ENCODE data around the gene RPA3.

RPA3 gene

DNA sequence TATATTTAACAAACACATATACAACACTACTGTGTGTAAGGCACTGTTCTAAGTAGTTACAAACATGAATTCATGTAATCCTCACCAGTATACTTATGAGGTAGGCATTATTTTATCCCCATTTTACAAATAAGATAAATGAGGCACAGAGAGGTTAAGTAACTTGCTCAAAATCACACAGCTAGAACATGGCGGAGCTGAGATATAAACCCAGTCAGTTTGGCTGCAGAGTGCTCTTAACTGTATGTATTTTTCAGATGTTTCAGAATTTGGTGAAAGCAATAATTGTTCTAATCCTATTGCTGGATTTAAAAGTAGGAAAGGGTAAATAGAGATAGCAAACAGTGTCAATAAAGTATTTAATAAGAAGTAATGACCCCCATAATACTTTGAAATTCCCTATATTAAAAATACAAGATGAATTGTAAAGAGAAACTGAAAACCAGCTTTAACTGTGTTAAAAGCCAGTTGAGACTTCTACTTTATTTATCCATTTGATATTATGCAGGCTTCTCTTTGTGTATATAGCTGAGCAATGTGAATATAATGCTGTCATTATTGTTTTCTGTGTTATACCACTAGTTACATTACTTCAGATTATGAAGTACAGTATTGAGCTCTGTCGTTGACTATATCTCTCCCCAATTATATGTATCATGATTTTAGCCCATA is 32.3 kb upstream of the RPA3 start:
- Histone ChIP-seq H3K27ac (ENCODE audit: insufficient read depth, low read length, poor library complexity, severe bottlenecking) (no peak overlapping the region), H3K4me3 (ENCODE audit: insufficient read depth, low read depth, low read length, poor library complexity, severe bottlenecking) (no peak overlapping the region), H3K27me3 (replicated peaks; ENCODE audit: control insufficient read depth, insufficient read depth, low read length, poor library complexity, severe bottlenecking) (no peaks in the 10 kb centered on the region), H3K4me1 (ENCODE audit: control insufficient read depth, insufficient read depth, low read length, poor library complexity, severe bottlenecking) (no peaks in the 10 kb centered on the region), H3K9me3 (ENCODE audit: control insufficient read depth, low read length) (no peaks in the 10 kb centered on the region), H3K36me3 (ENCODE audit: control insufficient read depth, insufficient read depth, low read length) (no peaks in the 10 kb centered on the region)
- no peak for DNase-seq

GRCh38 chr7:7746458-7746857 is 28.1 kb upstream of the RPA3 start:
- H3K4me3 ChIP-seq (ENCODE audit: insufficient read depth, low read depth, low read length, poor library complexity, severe bottlenecking) = no peak overlapping the region
- H3K27ac ChIP-seq (ENCODE audit: insufficient read depth, low read length, poor library complexity, severe bottlenecking) = no peak overlapping the region
- H3K27me3 ChIP-seq (replicated peaks; ENCODE audit: control insufficient read depth, insufficient read depth, low read length, poor library complexity, severe bottlenecking) = no peaks in the 10 kb centered on the region
- no peaks in the 10 kb centered on the region for H3K4me1 ChIP-seq (ENCODE audit: control insufficient read depth, insufficient read depth, low read length, poor library complexity, severe bottlenecking)
- no peaks in the 10 kb centered on the region for H3K36me3 ChIP-seq (ENCODE audit: control insufficient read depth, insufficient read depth, low read length)
- no peaks in the 10 kb centered on the region for H3K9me3 ChIP-seq (ENCODE audit: control insufficient read depth, low read length)
- DNase-seq = no peak

DNA sequence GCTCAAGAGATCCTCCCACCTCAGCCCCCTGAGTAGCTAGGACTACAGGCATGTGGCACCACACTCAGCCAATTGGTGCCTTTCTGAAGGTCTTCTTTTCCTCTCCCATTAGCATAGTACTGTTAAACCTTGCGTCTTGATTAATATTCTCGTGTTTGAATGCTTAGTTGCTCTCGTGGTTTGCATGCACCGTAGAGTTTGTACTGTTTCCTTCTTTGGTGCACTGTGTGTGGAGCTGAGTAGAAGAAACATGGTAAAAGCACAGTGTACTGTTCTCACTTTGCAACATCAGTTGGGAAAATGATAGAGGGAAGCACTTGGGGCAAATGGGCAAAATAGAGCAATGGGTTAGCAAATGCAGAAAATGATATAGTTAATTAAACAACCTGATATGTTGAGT is 27.6 kb upstream of the RPA3 start:
- Histone ChIP-seq H3K27ac (ENCODE audit: insufficient read depth, low read length, poor library complexity, severe bottlenecking) (no peak overlapping the region), H3K9me3 (ENCODE audit: control insufficient read depth, low read length) (no peaks in the 10 kb centered on the region), H3K4me1 (ENCODE audit: control insufficient read depth, insufficient read depth, low read length, poor library complexity, severe bottlenecking) (no peaks in the 10 kb centered on the region), H3K4me3 (ENCODE audit: insufficient read depth, low read depth, low read length, poor library complexity, severe bottlenecking) (no peak overlapping the region), H3K36me3 (ENCODE audit: control insufficient read depth, insufficient read depth, low read length) (no peaks in the 10 kb centered on the region), H3K27me3 (replicated peaks; ENCODE audit: control insufficient read depth, insufficient read depth, low read length, poor library complexity, severe bottlenecking) (no peaks in the 10 kb centered on the region)
- no peak for DNase-seq

GRCh38 chr7:7745258-7745657 is 26.9 kb upstream of the RPA3 start:
- Histone ChIP-seq H3K36me3 (ENCODE audit: control insufficient read depth, insufficient read depth, low read length) (no peaks in the 10 kb centered on the region), H3K27me3 (replicated peaks; ENCODE audit: control insufficient read depth, insufficient read depth, low read length, poor library complexity, severe bottlenecking) (no peaks in the 10 kb centered on the region), H3K4me3 (ENCODE audit: insufficient read depth, low read depth, low read length, poor library complexity, severe bottlenecking) (no peak overlapping the region), H3K27ac (ENCODE audit: insufficient read depth, low read length, poor library complexity, severe bottlenecking) (no peak overlapping the region), H3K4me1 (ENCODE audit: control insufficient read depth, insufficient read depth, low read length, poor library complexity, severe bottlenecking) (no peaks in the 10 kb centered on the region), H3K9me3 (ENCODE audit: control insufficient read depth, low read length) (no peaks in the 10 kb centered on the region)
- no peak for DNase-seq

DNA sequence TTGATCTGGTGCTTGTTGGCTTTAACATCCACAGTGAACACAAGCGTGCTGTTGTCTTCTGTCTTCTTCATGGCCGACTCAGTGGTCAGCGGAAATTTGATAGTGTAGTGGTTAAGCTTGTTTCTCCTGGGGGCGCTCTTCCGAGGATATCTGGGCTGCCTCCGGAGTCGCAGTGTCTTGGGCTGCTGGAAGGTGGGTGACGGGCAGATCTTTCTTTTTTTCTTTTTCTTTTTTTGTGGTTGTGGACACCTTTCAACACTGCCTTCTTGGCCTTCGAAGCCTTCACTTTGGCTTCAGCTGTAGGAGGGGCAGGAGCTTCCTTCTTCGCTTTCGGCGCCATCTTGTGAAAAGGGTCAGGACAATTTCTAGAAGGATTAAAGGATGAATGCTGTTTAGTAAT is 23.8 kb upstream of the RPA3 start:
- Histone ChIP-seq H3K36me3 (ENCODE audit: control insufficient read depth, insufficient read depth, low read length) (no peaks in the 10 kb centered on the region), H3K9me3 (ENCODE audit: control insufficient read depth, low read length) (no peaks in the 10 kb centered on the region), H3K4me1 (ENCODE audit: control insufficient read depth, insufficient read depth, low read length, poor library complexity, severe bottlenecking) (no peaks in the 10 kb centered on the region), H3K27me3 (replicated peaks; ENCODE audit: control insufficient read depth, insufficient read depth, low read length, poor library complexity, severe bottlenecking) (no peaks in the 10 kb centered on the region), H3K4me3 (ENCODE audit: insufficient read depth, low read depth, low read length, poor library complexity, severe bottlenecking) (no peak overlapping the region), H3K27ac (ENCODE audit: insufficient read depth, low read length, poor library complexity, severe bottlenecking) (no peak overlapping the region)
- no peak for DNase-seq

GRCh38 chr7:7740037-7740355 is 21.6 kb upstream of the RPA3 start:
- Histone ChIP-seq H3K4me3 (ENCODE audit: insufficient read depth, low read depth, low read length, poor library complexity, severe bottlenecking) (no peak overlapping the region), H3K36me3 (ENCODE audit: control insufficient read depth, insufficient read depth, low read length) (no peaks in the 10 kb centered on the region), H3K27ac (ENCODE audit: insufficient read depth, low read length, poor library complexity, severe bottlenecking) (no peak overlapping the region), H3K27me3 (replicated peaks; ENCODE audit: control insufficient read depth, insufficient read depth, low read length, poor library complexity, severe bottlenecking) (no peaks in the 10 kb centered on the region), H3K4me1 (ENCODE audit: control insufficient read depth, insufficient read depth, low read length, poor library complexity, severe bottlenecking) (no peaks in the 10 kb centered on the region), H3K9me3 (ENCODE audit: control insufficient read depth, low read length) (no peaks in the 10 kb centered on the region)
- no peak for DNase-seq

GRCh38 chr7:7739204-7740036 is 21.0 kb upstream of the RPA3 start:
- no peak overlapping the region for H3K27ac ChIP-seq (ENCODE audit: insufficient read depth, low read length, poor library complexity, severe bottlenecking)
- H3K4me1 ChIP-seq (ENCODE audit: control insufficient read depth, insufficient read depth, low read length, poor library complexity, severe bottlenecking) = no peaks in the 10 kb centered on the region
- no peaks in the 10 kb centered on the region for H3K9me3 ChIP-seq (ENCODE audit: control insufficient read depth, low read length)
- no peaks in the 10 kb centered on the region for H3K36me3 ChIP-seq (ENCODE audit: control insufficient read depth, insufficient read depth, low read length)
- no peak overlapping the region for H3K4me3 ChIP-seq (ENCODE audit: insufficient read depth, low read depth, low read length, poor library complexity, severe bottlenecking)
- no peaks in the 10 kb centered on the region for H3K27me3 ChIP-seq (replicated peaks; ENCODE audit: control insufficient read depth, insufficient read depth, low read length, poor library complexity, severe bottlenecking)
- no peak for DNase-seq

DNA sequence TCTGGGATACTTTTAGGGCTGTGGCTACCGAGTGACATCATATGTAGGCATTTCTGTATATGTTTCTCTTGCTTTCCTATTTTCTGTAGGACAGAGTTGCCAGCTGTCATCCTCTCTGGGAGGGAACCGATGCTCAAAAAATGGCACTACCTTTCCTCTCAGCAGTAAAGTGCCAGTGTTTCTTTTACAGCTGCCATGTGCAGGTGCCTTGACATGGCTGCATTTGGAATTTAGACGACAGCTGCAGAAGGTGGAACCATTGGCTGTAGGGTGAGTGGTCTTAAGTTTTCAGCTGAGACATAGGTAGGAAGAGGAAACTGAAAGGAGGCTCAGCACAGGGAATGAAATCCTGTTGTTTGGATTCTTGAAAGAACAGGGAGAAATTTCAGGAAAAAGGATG is 20.2 kb upstream of the RPA3 start:
- Histone ChIP-seq H3K27ac (ENCODE audit: insufficient read depth, low read length, poor library complexity, severe bottlenecking) (no peak overlapping the region), H3K9me3 (ENCODE audit: control insufficient read depth, low read length) (no peaks in the 10 kb centered on the region), H3K4me1 (ENCODE audit: control insufficient read depth, insufficient read depth, low read length, poor library complexity, severe bottlenecking) (no peaks in the 10 kb centered on the region), H3K36me3 (ENCODE audit: control insufficient read depth, insufficient read depth, low read length) (no peaks in the 10 kb centered on the region), H3K27me3 (replicated peaks; ENCODE audit: control insufficient read depth, insufficient read depth, low read length, poor library complexity, severe bottlenecking) (no peaks in the 10 kb centered on the region), H3K4me3 (ENCODE audit: insufficient read depth, low read depth, low read length, poor library complexity, severe bottlenecking) (no peak overlapping the region)
- DNase-seq = no peak

GRCh38 chr7:7738177-7738576 is 19.8 kb upstream of the RPA3 start:
- DNase-seq = no peak
- no peaks in the 10 kb centered on the region for H3K9me3 ChIP-seq (ENCODE audit: control insufficient read depth, low read length)
- H3K36me3 ChIP-seq (ENCODE audit: control insufficient read depth, insufficient read depth, low read length) = no peaks in the 10 kb centered on the region
- H3K4me1 ChIP-seq (ENCODE audit: control insufficient read depth, insufficient read depth, low read length, poor library complexity, severe bottlenecking) = no peaks in the 10 kb centered on the region
- no peak overlapping the region for H3K27ac ChIP-seq (ENCODE audit: insufficient read depth, low read length, poor library complexity, severe bottlenecking)
- H3K27me3 ChIP-seq (replicated peaks; ENCODE audit: control insufficient read depth, insufficient read depth, low read length, poor library complexity, severe bottlenecking) = no peaks in the 10 kb centered on the region
- H3K4me3 ChIP-seq (ENCODE audit: insufficient read depth, low read depth, low read length, poor library complexity, severe bottlenecking) = no peak overlapping the region

GRCh38 chr7:7737674-7738073 is 19.3 kb upstream of the RPA3 start:
- no peak for DNase-seq
- Histone ChIP-seq H3K27me3 (replicated peaks; ENCODE audit: control insufficient read depth, insufficient read depth, low read length, poor library complexity, severe bottlenecking) (no peaks in the 10 kb centered on the region), H3K4me3 (ENCODE audit: insufficient read depth, low read depth, low read length, poor library complexity, severe bottlenecking) (no peak overlapping the region), H3K36me3 (ENCODE audit: control insufficient read depth, insufficient read depth, low read length) (no peaks in the 10 kb centered on the region), H3K4me1 (ENCODE audit: control insufficient read depth, insufficient read depth, low read length, poor library complexity, severe bottlenecking) (no peaks in the 10 kb centered on the region), H3K27ac (ENCODE audit: insufficient read depth, low read length, poor library complexity, severe bottlenecking) (no peak overlapping the region), H3K9me3 (ENCODE audit: control insufficient read depth, low read length) (no peaks in the 10 kb centered on the region)
